SK-N-SH treated with all-trans-retinoic acid at 6 μM for 48 hours (cell line): ENCODE measurements around the gene VAMP5.
"Not testable (repeated sequence)": the region's sequence is repeated elsewhere in the genome, so short reads cannot be mapped to it uniquely, and the experiment has no call there.

ENCODE experiments used
- ATAC-seq: fragments of 200-7000 bp; cut with Tn5 transposase; 3 replicates; pipeline ENCODE4 v1.9.1; 2020; ENCODE audit warnings: mild to moderate bottlenecking, moderate library complexity
- ARNTL ChIP-seq: fragments of 450-650 bp; formaldehyde crosslinking; IDR thresholded peaks from 2 replicates; pipeline ENCODE4 v1.5.0; 2020; ENCODE audit warnings: low read depth, mild to moderate bottlenecking, moderate library complexity, borderline replicate concordance
- CSRNP3 ChIP-seq: fragments of 250-450 bp; sonication (Bioruptor Pico); IDR thresholded peaks from 2 replicates; pipeline ENCODE4 v1.5.1; 2021; ENCODE audit warnings: mild to moderate bottlenecking, moderate library complexity
- ESRRG ChIP-seq: fragments of 250-450 bp; sonication (Bioruptor Pico); IDR thresholded peaks from 2 replicates; pipeline ENCODE4 v1.6.1; 2021; ENCODE audit warnings: mild to moderate bottlenecking
- GLIS3 ChIP-seq: fragments of 250-450 bp; sonication (Bioruptor Pico); IDR thresholded peaks from 2 replicates; pipeline ENCODE4 v1.5.0; 2020; ENCODE audit warnings: mild to moderate bottlenecking, moderate library complexity
- ISL1 ChIP-seq: fragments of 250-450 bp; sonication (Bioruptor Pico); IDR thresholded peaks from 2 replicates; pipeline ENCODE4 v2.1.2; 2022; ENCODE audit warnings: mild to moderate bottlenecking, moderate library complexity
- SNAI2 ChIP-seq: fragments of 250-450 bp; sonication (Bioruptor Pico); IDR thresholded peaks from 2 replicates; pipeline ENCODE4 v1.5.0; 2020; ENCODE audit warnings: mild to moderate bottlenecking, moderate library complexity
- TCF4 ChIP-seq: fragments of 250-450 bp; sonication (Bioruptor Pico); IDR thresholded peaks from 2 replicates; pipeline ENCODE4 v1.8.0; 2021; ENCODE audit warnings: mild to moderate bottlenecking, moderate library complexity, borderline replicate concordance
- TOX ChIP-seq: fragments of 250-450 bp; sonication (Bioruptor Pico); IDR thresholded peaks from 2 replicates; pipeline ENCODE4 v1.8.0; 2021; ENCODE audit warnings: mild to moderate bottlenecking, moderate library complexity, borderline replicate concordance
- TSHZ2 ChIP-seq: fragments of 250-450 bp; sonication (Bioruptor Pico); IDR thresholded peaks from 2 replicates; pipeline ENCODE4 v1.5.0; 2020; ENCODE audit warnings: mild to moderate bottlenecking, moderate library complexity
- ZC3H10 ChIP-seq: fragments of 250-450 bp; sonication (Bioruptor Pico); IDR thresholded peaks from 2 replicates; pipeline ENCODE4 v1.5.1; 2021; ENCODE audit warnings: mild to moderate bottlenecking, moderate library complexity
- ZFP3 ChIP-seq: fragments of 250-450 bp; sonication (Bioruptor Pico); IDR thresholded peaks from 2 replicates; pipeline ENCODE4 v1.5.0; 2020; ENCODE audit warnings: mild to moderate bottlenecking, moderate library complexity
- ZFP30 ChIP-seq: fragments of 450-650 bp; formaldehyde crosslinking; IDR thresholded peaks from 2 replicates; pipeline ENCODE4 v1.5.0; 2022; ENCODE audit warnings: mild to moderate bottlenecking, moderate library complexity
- ZNF565 ChIP-seq: fragments of 450-650 bp; formaldehyde crosslinking; conservative IDR thresholded peaks from 2 replicates; pipeline ENCODE4 v1.5.0; 2020; ENCODE audit warnings: low read depth, mild to moderate bottlenecking, moderate library complexity
- ZNF70 ChIP-seq: fragments of 450-650 bp; formaldehyde crosslinking; IDR thresholded peaks from 2 replicates; pipeline ENCODE4 v1.5.0; 2020; ENCODE audit warnings: mild to moderate bottlenecking, moderate library complexity
- ZNF8 ChIP-seq: fragments of 450-650 bp; formaldehyde crosslinking; IDR thresholded peaks from 2 replicates; pipeline ENCODE4 v1.5.0; 2020; ENCODE audit warnings: mild to moderate bottlenecking, moderate library complexity
- TF ChIP-seq, protein P1 (sequence below): fragments of 250-450 bp; sonication (Bioruptor Pico); IDR thresholded peaks from 2 replicates; pipeline ENCODE4 v1.8.0; 2020; ENCODE audit warnings: mild to moderate bottlenecking, moderate library complexity, borderline replicate concordance

Gene VAMP5

DNA sequence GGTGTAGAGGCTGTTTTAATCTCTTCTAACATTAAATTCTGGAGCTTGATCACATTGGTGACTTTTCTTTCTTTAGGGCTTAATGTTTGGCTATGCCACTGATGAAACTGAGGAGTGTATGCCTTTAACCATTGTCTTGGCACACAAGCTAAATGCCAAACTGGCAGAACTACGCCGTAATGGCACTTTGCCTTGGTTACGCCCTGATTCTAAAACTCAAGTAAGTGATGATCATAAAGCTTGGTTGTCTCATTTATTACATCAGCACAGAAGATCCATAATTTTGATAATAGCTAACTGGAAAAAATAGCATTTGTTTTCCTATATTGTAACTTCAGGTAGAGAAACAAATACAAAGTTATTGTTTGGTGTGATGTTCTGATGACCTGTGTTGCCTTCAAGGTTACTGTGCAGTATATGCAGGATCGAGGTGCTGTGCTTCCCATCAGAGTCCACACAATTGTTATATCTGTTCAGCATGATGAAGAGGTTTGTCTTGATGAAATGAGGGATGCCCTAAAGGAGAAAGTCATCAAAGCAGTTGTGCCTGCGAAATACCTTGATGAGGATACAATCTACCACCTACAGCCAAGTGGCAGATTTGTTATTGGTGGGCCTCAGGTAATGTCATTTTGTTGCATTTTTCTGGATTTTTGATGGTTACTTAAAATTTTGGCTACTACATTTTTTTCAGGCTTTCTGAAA, 42.3 kb upstream of the VAMP5 start:
- no peak for TF ChIP-seq GLIS3 (CRISPR knock-in tag)
- no peak for TF ChIP-seq ZNF565
- TF ChIP-seq SNAI2 (CRISPR knock-in tag) = no peak
- TF ChIP-seq ZFP3 (CRISPR knock-in tag) = no peak
- no peak for TF ChIP-seq ESRRG (CRISPR knock-in tag)
- TF ChIP-seq TSHZ2 (CRISPR knock-in tag) = no peak
- no peak for TF ChIP-seq ZNF70 (CRISPR knock-in tag)
- TF ChIP-seq TOX (CRISPR knock-in tag) = no peak
- no peak for TF ChIP-seq CSRNP3 (CRISPR knock-in tag)
- no peak for TF ChIP-seq ZNF8 (CRISPR knock-in tag)
- no peak for ATAC-seq

DNA sequence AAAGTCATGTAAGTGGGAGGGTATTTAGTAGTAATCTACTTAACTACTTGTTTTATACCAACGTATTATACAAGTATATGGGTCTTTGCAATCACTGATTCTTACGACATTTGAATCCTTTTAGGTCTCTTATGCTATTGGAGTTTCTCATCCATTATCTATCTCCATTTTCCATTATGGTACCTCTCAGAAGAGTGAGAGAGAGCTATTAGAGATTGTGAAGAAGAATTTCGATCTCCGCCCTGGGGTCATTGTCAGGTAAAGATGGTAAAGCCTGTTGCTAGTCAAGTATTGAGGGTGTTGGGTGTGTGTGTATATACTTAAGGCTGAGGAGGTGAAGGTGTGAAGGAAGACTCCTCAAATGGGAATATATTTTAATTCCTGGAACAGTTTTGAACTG, 41.5 kb upstream of the VAMP5 start:
- TF ChIP-seq TCF4 (no peak), ARNTL (CRISPR knock-in tag) (no peak), ZFP30 (CRISPR knock-in tag) (no peak), ZC3H10 (CRISPR knock-in tag) (no peak), GLIS3 (CRISPR knock-in tag) (no peak)

DNA sequence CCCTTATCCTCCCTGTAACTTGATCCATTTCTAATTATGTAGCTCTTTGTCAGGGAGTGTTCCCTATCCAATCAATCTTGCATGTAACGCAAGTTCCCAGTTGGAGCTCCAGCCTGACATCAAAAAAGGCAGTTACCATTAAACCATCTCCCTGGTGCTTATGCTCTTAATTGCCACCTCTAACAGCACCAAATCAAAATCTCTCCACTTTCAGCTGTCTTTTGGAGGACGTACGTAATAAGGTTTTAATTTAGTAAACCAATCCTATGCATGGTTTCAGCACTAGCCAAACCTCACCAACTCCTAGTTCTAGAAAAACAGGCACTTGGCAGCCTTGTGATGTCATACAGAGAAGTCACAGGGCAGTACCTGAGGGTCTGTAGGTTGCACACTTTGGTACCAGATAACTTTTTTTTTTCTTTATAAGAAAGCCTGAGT, 40.0 kb upstream of the VAMP5 start:
- not testable (repeated sequence) for ATAC-seq

More for the DNA sequence above, 41.5 kb upstream of the VAMP5 start:
- no peak for ATAC-seq

DNA sequence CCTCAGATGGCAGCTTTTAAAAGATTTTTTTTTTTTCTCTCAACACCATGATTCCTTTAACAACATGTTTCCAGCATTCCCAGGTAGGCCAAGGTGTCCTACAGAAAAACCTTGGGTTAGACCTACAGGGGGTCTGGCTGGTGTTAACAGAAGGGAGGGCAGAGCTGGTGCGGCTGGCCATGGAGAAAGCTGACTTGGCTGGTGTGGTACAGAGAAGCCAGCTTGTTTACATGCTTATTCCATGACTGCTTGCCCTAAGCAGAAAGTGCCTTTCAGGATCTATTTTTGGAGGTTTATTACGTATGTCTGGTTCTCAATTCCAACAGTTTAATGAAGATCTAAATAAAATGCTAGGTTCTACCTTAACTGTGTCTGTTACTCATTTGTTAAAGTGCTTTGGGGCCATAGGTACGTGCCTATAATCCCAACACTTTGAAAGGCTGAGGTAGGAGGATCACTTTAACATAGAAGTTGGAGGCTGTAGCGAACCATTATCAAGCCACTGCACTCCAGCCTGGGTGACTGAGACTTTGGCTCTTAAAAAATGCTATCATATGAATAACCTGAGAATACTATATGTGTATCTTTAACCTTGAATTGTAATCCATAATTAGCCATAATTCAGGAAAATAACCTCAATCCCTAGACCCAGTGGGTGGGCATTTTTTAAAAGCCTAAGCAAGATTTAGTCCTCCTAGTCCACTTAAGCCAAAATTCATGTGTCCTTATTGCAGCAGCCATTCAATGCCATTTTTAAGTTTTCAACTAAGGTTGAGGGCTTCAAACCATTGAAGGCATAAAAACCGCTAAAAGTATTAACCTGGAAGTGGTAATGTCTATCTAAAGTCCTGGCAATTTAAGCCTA, 39.1 kb upstream of the VAMP5 start:
- ATAC-seq = not testable (repeated sequence)

DNA sequence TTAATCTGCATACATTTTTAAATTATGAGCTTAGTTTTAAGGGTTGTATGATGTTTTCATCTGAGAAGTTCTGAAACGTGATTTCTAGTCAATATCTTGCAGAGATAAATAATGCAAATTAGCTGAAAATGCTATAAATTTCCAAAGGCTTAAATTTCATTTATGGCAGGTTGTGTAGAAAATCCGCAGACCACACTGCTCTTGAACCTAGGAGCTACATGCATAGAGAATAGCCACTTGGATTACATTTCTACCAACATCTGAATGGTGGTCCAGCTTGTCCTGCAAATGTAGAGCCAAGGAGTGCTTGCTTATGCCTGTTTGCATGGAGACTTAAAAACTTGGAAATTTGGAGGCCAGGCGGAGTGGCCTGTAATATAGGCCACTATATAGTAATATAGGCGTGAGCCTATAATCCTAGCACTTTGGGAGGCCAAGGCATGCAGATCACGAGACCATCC, 38.4 kb upstream of the VAMP5 start:
- no peak for ATAC-seq
- TF ChIP-seq, protein P1, sequence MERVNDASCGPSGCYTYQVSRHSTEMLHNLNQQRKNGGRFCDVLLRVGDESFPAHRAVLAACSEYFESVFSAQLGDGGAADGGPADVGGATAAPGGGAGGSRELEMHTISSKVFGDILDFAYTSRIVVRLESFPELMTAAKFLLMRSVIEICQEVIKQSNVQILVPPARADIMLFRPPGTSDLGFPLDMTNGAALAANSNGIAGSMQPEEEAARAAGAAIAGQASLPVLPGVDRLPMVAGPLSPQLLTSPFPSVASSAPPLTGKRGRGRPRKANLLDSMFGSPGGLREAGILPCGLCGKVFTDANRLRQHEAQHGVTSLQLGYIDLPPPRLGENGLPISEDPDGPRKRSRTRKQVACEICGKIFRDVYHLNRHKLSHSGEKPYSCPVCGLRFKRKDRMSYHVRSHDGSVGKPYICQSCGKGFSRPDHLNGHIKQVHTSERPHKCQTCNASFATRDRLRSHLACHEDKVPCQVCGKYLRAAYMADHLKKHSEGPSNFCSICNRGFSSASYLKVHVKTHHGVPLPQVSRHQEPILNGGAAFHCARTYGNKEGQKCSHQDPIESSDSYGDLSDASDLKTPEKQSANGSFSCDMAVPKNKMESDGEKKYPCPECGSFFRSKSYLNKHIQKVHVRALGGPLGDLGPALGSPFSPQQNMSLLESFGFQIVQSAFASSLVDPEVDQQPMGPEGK (CRISPR knock-in tag) = peak; percentile 2; the same call in 1 of the 2 replicates
- no peak for TF ChIP-seq ARNTL (CRISPR knock-in tag)
- TF ChIP-seq TOX (CRISPR knock-in tag) = peak; percentile 6; the same call in 1 of the 2 replicates

GRCh38 chr2:85547089-85547858, 37.0 kb upstream of the VAMP5 start:
- TF ChIP-seq GLIS3 (CRISPR knock-in tag) (0 out of 2 replicates have a peak, but pooled peaks have one; percentile 10), TOX (CRISPR knock-in tag) (no peak), ISL1 (CRISPR knock-in tag) (no peak)
- peak; percentile 12 for ATAC-seq
